Mammary epithelial cell (primary cell): ENCODE results near the gene SUZ12.
"Not testable (repeated sequence)": the region's sequence is repeated elsewhere in the genome, so short reads cannot be mapped to it uniquely, and the experiment has no call there.

ENCODE experiments used
- EZH2 ChIP-seq: IDR thresholded peaks from 2 replicates; pipeline ENCODE4 v1.6.1; 2012; ENCODE audit warnings: low read length, inconsistent platforms, borderline replicate concordance
- TF ChIP-seq, protein P1 (sequence below), 2 donors: IDR thresholded peaks in 1 of 2; conservative IDR thresholded peaks in 1 of 2; 2 replicates each; pipeline ENCODE4 v1.5.1; 2011 to 2012; ENCODE audit warnings: inconsistent platforms in 2 of 2, low read length in 2 of 2, mild to moderate bottlenecking in 2 of 2, control low read depth in 1 of 2, low read depth in 1 of 2; ENCODE audit not compliant: insufficient read depth in 1 of 2; ENCODE audit errors: extremely low read depth in 1 of 2

GRCh38 chr17:31970416-31970815 is 33.6 kb downstream of the SUZ12 start:
- TF ChIP-seq, protein P1, sequence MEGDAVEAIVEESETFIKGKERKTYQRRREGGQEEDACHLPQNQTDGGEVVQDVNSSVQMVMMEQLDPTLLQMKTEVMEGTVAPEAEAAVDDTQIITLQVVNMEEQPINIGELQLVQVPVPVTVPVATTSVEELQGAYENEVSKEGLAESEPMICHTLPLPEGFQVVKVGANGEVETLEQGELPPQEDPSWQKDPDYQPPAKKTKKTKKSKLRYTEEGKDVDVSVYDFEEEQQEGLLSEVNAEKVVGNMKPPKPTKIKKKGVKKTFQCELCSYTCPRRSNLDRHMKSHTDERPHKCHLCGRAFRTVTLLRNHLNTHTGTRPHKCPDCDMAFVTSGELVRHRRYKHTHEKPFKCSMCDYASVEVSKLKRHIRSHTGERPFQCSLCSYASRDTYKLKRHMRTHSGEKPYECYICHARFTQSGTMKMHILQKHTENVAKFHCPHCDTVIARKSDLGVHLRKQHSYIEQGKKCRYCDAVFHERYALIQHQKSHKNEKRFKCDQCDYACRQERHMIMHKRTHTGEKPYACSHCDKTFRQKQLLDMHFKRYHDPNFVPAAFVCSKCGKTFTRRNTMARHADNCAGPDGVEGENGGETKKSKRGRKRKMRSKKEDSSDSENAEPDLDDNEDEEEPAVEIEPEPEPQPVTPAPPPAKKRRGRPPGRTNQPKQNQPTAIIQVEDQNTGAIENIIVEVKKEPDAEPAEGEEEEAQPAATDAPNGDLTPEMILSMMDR (conservative IDR thresholded peaks at IDR 0.05 in 1 of 2, IDR thresholded peaks at IDR 0.05 in 1 of 2; ENCODE audit: extremely low read depth in 1 of 2, insufficient read depth in 1 of 2, low read depth in 1 of 2, low read length in 2 of 2), result not testable (repeated sequence)
- TF ChIP-seq EZH2, result not testable (repeated sequence)
